Activated naive CD8-positive, alpha-beta T cell (primary cell): ENCODE data around the gene BANP.
"Not testable (repeated sequence)": the region's sequence is repeated elsewhere in the genome, so short reads cannot be mapped to it uniquely, and the experiment has no call there.

ENCODE experiments used
- H3K27ac Mint-ChIP-seq: one replicate; pipeline ENCODE4 v1.8.0; 2021; ENCODE audit warnings: mixed read lengths
- H3K27me3 Mint-ChIP-seq: one replicate; pipeline ENCODE4 v1.8.0; 2021; ENCODE audit warnings: mixed read lengths
- H3K36me3 Mint-ChIP-seq: one replicate; pipeline ENCODE4 v1.8.0; 2021; ENCODE audit warnings: mixed read lengths
- H3K4me1 Mint-ChIP-seq: one replicate; pipeline ENCODE4 v1.8.0; 2021; ENCODE audit warnings: low read depth, mixed read lengths
- H3K4me3 Mint-ChIP-seq: one replicate; pipeline ENCODE4 v1.8.0; 2021; ENCODE audit warnings: mild to moderate bottlenecking, mixed read lengths
- H3K9me3 Mint-ChIP-seq: one replicate; pipeline ENCODE4 v1.8.0; 2021; ENCODE audit warnings: low read depth, mixed read lengths

The BANP gene

GRCh38 chr16:88090377-88091175 is 139.3 kb downstream of the BANP start:
- H3K4me1 Mint-ChIP-seq, H3K27me3 Mint-ChIP-seq, H3K27ac Mint-ChIP-seq, H3K9me3 Mint-ChIP-seq, H3K36me3 Mint-ChIP-seq, H3K4me3 Mint-ChIP-seq: not testable (repeated sequence)

- H3K9me3 Mint-ChIP-seq, H3K27ac Mint-ChIP-seq, H3K4me3 Mint-ChIP-seq, H3K4me1 Mint-ChIP-seq, H3K27me3 Mint-ChIP-seq, H3K36me3 Mint-ChIP-seq: not testable (repeated sequence)
Observed at GRCh38 chr16:88091221-88091971, 140.2 kb downstream of the BANP start.

- not testable (repeated sequence) for H3K27ac Mint-ChIP-seq, H3K9me3 Mint-ChIP-seq, H3K4me1 Mint-ChIP-seq, H3K36me3 Mint-ChIP-seq, H3K4me3 Mint-ChIP-seq, H3K27me3 Mint-ChIP-seq
Observed at GRCh38 chr16:88091972-88092302, 140.7 kb downstream of the BANP start.

- H3K4me3 Mint-ChIP-seq, H3K27ac Mint-ChIP-seq, H3K4me1 Mint-ChIP-seq, H3K27me3 Mint-ChIP-seq, H3K36me3 Mint-ChIP-seq, H3K9me3 Mint-ChIP-seq: not testable (repeated sequence)
Observed at GRCh38 chr16:88092791-88093555, 141.7 kb downstream of the BANP start.

GRCh38 chr16:88093556-88094252 is 142.5 kb downstream of the BANP start:
- not testable (repeated sequence) for H3K4me3 Mint-ChIP-seq, H3K27ac Mint-ChIP-seq, H3K4me1 Mint-ChIP-seq, H3K9me3 Mint-ChIP-seq, H3K27me3 Mint-ChIP-seq, H3K36me3 Mint-ChIP-seq

GRCh38 chr16:88094253-88094575 is 143.0 kb downstream of the BANP start:
- H3K9me3 Mint-ChIP-seq, H3K27me3 Mint-ChIP-seq, H3K4me1 Mint-ChIP-seq, H3K36me3 Mint-ChIP-seq, H3K27ac Mint-ChIP-seq, H3K4me3 Mint-ChIP-seq: not testable (repeated sequence)

- H3K27ac Mint-ChIP-seq, H3K27me3 Mint-ChIP-seq, H3K4me3 Mint-ChIP-seq, H3K9me3 Mint-ChIP-seq, H3K36me3 Mint-ChIP-seq, H3K4me1 Mint-ChIP-seq: not testable (repeated sequence)
Observed at GRCh38 chr16:88094900-88095299, 143.7 kb downstream of the BANP start.

- not testable (repeated sequence) for H3K27me3 Mint-ChIP-seq
Observed at GRCh38 chr16:88096659-88097058, 145.4 kb downstream of the BANP start.

GRCh38 chr16:88098731-88099562 is 147.7 kb downstream of the BANP start:
- not testable (repeated sequence) for H3K4me1 Mint-ChIP-seq, H3K36me3 Mint-ChIP-seq, H3K27me3 Mint-ChIP-seq, H3K4me3 Mint-ChIP-seq, H3K9me3 Mint-ChIP-seq, H3K27ac Mint-ChIP-seq

More at GRCh38 chr16:88096659-88097058, 145.4 kb downstream of the BANP start:
- not testable (repeated sequence) for H3K36me3 Mint-ChIP-seq, H3K9me3 Mint-ChIP-seq, H3K27ac Mint-ChIP-seq, H3K4me1 Mint-ChIP-seq, H3K4me3 Mint-ChIP-seq

- H3K9me3 Mint-ChIP-seq: no peaks in the 10 kb centered on the region
- peaks cover 4% of the 10 kb centered on the region for H3K27me3 Mint-ChIP-seq
- no peak overlapping the region for H3K27ac Mint-ChIP-seq
Observed at GRCh38 chr16:88099563-88099890, 148.3 kb downstream of the BANP start.

GRCh38 chr16:88099956-88100355 is 148.7 kb downstream of the BANP start:
- not testable (repeated sequence) for H3K4me1 Mint-ChIP-seq

More at GRCh38 chr16:88099563-88099890, 148.3 kb downstream of the BANP start:
- Mint-ChIP-seq H3K4me3 (no peak overlapping the region), H3K4me1 (no peaks in the 10 kb centered on the region), H3K36me3 (no peaks in the 10 kb centered on the region)

GRCh38 chr16:88100801-88101622 is 149.8 kb downstream of the BANP start:
- not testable (repeated sequence) for H3K4me3 Mint-ChIP-seq, H3K4me1 Mint-ChIP-seq, H3K9me3 Mint-ChIP-seq, H3K27ac Mint-ChIP-seq, H3K27me3 Mint-ChIP-seq, H3K36me3 Mint-ChIP-seq

More at GRCh38 chr16:88099956-88100355, 148.7 kb downstream of the BANP start:
- H3K4me3 Mint-ChIP-seq, H3K27me3 Mint-ChIP-seq, H3K9me3 Mint-ChIP-seq, H3K36me3 Mint-ChIP-seq, H3K27ac Mint-ChIP-seq: not testable (repeated sequence)

- not testable (repeated sequence) for H3K27me3 Mint-ChIP-seq
Observed at GRCh38 chr16:88101623-88102105, 150.4 kb downstream of the BANP start.

GRCh38 chr16:88102597-88102996 is 151.4 kb downstream of the BANP start:
- no peak overlapping the region for H3K27ac Mint-ChIP-seq
- H3K4me3 Mint-ChIP-seq: no peak overlapping the region
- no peaks in the 10 kb centered on the region for H3K9me3 Mint-ChIP-seq
- H3K27me3 Mint-ChIP-seq: peaks cover 4% of the 10 kb centered on the region
- H3K4me1 Mint-ChIP-seq: no peaks in the 10 kb centered on the region
- no peaks in the 10 kb centered on the region for H3K36me3 Mint-ChIP-seq

More at GRCh38 chr16:88101623-88102105, 150.4 kb downstream of the BANP start:
- H3K9me3 Mint-ChIP-seq, H3K4me3 Mint-ChIP-seq, H3K36me3 Mint-ChIP-seq, H3K4me1 Mint-ChIP-seq, H3K27ac Mint-ChIP-seq: not testable (repeated sequence)
